C4-2B (cell line): ENCODE data around the gene RTTN.

Experiments used
- ZFX ChIP-seq: fragments of 450-650 bp; IDR thresholded peaks from 2 replicates; pipeline ENCODE4 v1.6.1; 2017
- TF ChIP-seq, protein P1 (sequence below): fragments of 450-650 bp; conservative IDR thresholded peaks from 2 replicates; pipeline ENCODE4 v1.5.1; 2017; ENCODE audit warnings: mild to moderate bottlenecking

- TF ChIP-seq, protein P1, sequence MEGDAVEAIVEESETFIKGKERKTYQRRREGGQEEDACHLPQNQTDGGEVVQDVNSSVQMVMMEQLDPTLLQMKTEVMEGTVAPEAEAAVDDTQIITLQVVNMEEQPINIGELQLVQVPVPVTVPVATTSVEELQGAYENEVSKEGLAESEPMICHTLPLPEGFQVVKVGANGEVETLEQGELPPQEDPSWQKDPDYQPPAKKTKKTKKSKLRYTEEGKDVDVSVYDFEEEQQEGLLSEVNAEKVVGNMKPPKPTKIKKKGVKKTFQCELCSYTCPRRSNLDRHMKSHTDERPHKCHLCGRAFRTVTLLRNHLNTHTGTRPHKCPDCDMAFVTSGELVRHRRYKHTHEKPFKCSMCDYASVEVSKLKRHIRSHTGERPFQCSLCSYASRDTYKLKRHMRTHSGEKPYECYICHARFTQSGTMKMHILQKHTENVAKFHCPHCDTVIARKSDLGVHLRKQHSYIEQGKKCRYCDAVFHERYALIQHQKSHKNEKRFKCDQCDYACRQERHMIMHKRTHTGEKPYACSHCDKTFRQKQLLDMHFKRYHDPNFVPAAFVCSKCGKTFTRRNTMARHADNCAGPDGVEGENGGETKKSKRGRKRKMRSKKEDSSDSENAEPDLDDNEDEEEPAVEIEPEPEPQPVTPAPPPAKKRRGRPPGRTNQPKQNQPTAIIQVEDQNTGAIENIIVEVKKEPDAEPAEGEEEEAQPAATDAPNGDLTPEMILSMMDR: no peak
- TF ChIP-seq ZFX: no peak
Observed at GRCh38 chr18:70116949-70117348, 88.5 kb downstream of the RTTN start.
